A549 (cell line): ENCODE results near the gene AKR7A2. TPM values are rescaled to one million over a fixed set of nuclear protein-coding genes. Genes with fewer than 3 reads are reported as not detected.

Experiments
- ATAC-seq, 2 experiments: fragments of 200-7000 bp in 1 of 2; fragments of >200 bp in 1 of 2; cut with Nextera tagmentation in 1 of 2; cut with Tn5 transposase in 1 of 2; 3 replicates each; pipeline versions ENCODE4 v1.8.0 to v1.9.1; 2018 to 2020; ENCODE audit warnings: mild to moderate bottlenecking in 1 of 2, moderate library complexity in 1 of 2
- CTCF ChIA-PET: fragments of 300-600 bp; sonication (Branson Sonifier 250); formaldehyde crosslinking; extraction: SDS; loops from one replicate; lab custom pipeline; 2021; ENCODE audit warnings: antibody characterized with exemption, inconsistent platforms; lab: Yijun Ruan, JAX
- POLR2A ChIA-PET: fragments of 350-600 bp; formaldehyde crosslinking; extraction: SDS; loops from one replicate; lab custom pipeline; 2021; ENCODE audit warnings: antibody characterized with exemption, inconsistent platforms; lab: Yijun Ruan, JAX
- DNase-seq, 2 experiments: peaks; one replicate each; pipeline versions ENCODE4 v3.0.0 to v3.0.0-alpha.2; 2011 to 2016; ENCODE audit warnings: low read depth in 1 of 2, low spot score in 1 of 2
- FAIRE-seq: peaks from 2 replicates; lab custom pipeline; 2011; peaks lifted over from hg19 to GRCh38; lab: Jason Lieb, UNC
- H3K27ac ChIP-seq, 2 experiments: fragments of >200 bp; sonication (Bioruptor Twin); formaldehyde crosslinking; 3 replicates each; pipeline ENCODE4 v1.5.1; 2016 to 2017
- H3K4me1 ChIP-seq: fragments of >200 bp; sonication (Bioruptor Twin); formaldehyde crosslinking; 3 replicates; pipeline ENCODE4 v1.6.1; 2016
- H3K4me2 ChIP-seq: fragments of >200 bp; sonication (Bioruptor Twin); formaldehyde crosslinking; 3 replicates; pipeline ENCODE4 v1.6.1; 2016
- H3K4me3 ChIP-seq: fragments of >200 bp; sonication (Bioruptor Twin); formaldehyde crosslinking; 3 replicates; pipeline ENCODE4 v1.5.1; 2016
- H3K9me3 ChIP-seq: fragments of >200 bp; sonication (Bioruptor Twin); formaldehyde crosslinking; 3 replicates; pipeline ENCODE4 v1.6.1; 2016
- BHLHE40 ChIP-seq: IDR thresholded peaks from 2 replicates; pipeline ENCODE4 v1.6.1; 2012; ENCODE audit warnings: low read depth, low read length, inconsistent platforms
- CBX8 ChIP-seq: fragments of 200-600 bp; sonication (generic); IDR thresholded peaks from 2 replicates; pipeline ENCODE4 v1.6.1; 2016
- CHD2 ChIP-seq: fragments of 150-350 bp; IDR thresholded peaks from 2 replicates; pipeline ENCODE4 v1.6.1; 2014; ENCODE audit warnings: low read length; ENCODE audit not compliant: partially characterized antibody
- EP300 ChIP-seq, 2 experiments: fragments of >200 bp; sonication (Bioruptor Twin); formaldehyde crosslinking; IDR thresholded peaks; 2 replicates in 1 of 2; 3 replicates in 1 of 2; pipeline ENCODE4 v1.6.1; 2016 to 2017
- FOSL2 ChIP-seq, 2 experiments: fragments of 450-650 bp in 1 of 2; fragments of >200 bp in 1 of 2; sonication (Bioruptor Twin) in 1 of 2; formaldehyde crosslinking; IDR thresholded peaks; 2 replicates each; pipeline versions ENCODE4 v1.5.0 to v1.6.1; 2016 to 2020; ENCODE audit warnings: mild to moderate bottlenecking in 1 of 2, moderate library complexity in 1 of 2
- FOXS1 ChIP-seq: fragments of 250-450 bp; sonication (Bioruptor Pico); IDR thresholded peaks from 2 replicates; pipeline ENCODE4 v1.5.0; 2020; ENCODE audit warnings: mild to moderate bottlenecking, moderate library complexity
- HDAC2 ChIP-seq: fragments of 200-600 bp; sonication (generic); IDR thresholded peaks from 2 replicates; pipeline ENCODE4 v1.6.1; 2016
- HEYL ChIP-seq: fragments of 250-450 bp; sonication (Bioruptor Pico); IDR thresholded peaks from 2 replicates; pipeline ENCODE4 v1.8.0; 2021; ENCODE audit warnings: mild to moderate bottlenecking, moderate library complexity
- JUN ChIP-seq, 2 experiments: fragments of >200 bp; sonication (Bioruptor Twin); formaldehyde crosslinking; IDR thresholded peaks; 2 replicates in 1 of 2; 3 replicates in 1 of 2; pipeline ENCODE4 v1.6.1; 2016 to 2017
- JUNB ChIP-seq: fragments of >200 bp; sonication (Bioruptor Twin); formaldehyde crosslinking; IDR thresholded peaks from 2 replicates; pipeline ENCODE4 v1.6.1; 2016
- KDM1A ChIP-seq: fragments of 200-600 bp; sonication (generic); IDR thresholded peaks from 2 replicates; pipeline ENCODE4 v1.6.1; 2016; ENCODE audit warnings: low read depth, mild to moderate bottlenecking
- KDM5A ChIP-seq: fragments of 200-600 bp; sonication (generic); IDR thresholded peaks from 2 replicates; pipeline ENCODE4 v1.6.1; 2016; ENCODE audit warnings: antibody characterized with exemption, mild to moderate bottlenecking
- MAZ ChIP-seq: fragments of 150-350 bp; IDR thresholded peaks from 2 replicates; pipeline ENCODE4 v1.6.1; 2014; ENCODE audit warnings: antibody characterized with exemption, low read depth, low read length, borderline replicate concordance
- MYC ChIP-seq: IDR thresholded peaks from 2 replicates; pipeline ENCODE4 v1.6.1; 2012; ENCODE audit warnings: mild to moderate bottlenecking, inconsistent platforms, low read length, improper control_type of control experiment, borderline replicate concordance
- NFE2L2 ChIP-seq: fragments of 150-350 bp; conservative IDR thresholded peaks from 2 replicates; pipeline ENCODE4 v1.6.1; 2014; ENCODE audit warnings: low read length
- RARB ChIP-seq: fragments of 250-450 bp; sonication (Bioruptor Pico); IDR thresholded peaks from 2 replicates; pipeline ENCODE4 v1.8.0; 2021; ENCODE audit warnings: mild to moderate bottlenecking, moderate library complexity
- RNF2 ChIP-seq: fragments of 200-600 bp; sonication (generic); IDR thresholded peaks from 2 replicates; pipeline ENCODE4 v1.6.1; 2016; ENCODE audit warnings: low read depth, mild to moderate bottlenecking, antibody characterized with exemption, moderate library complexity, borderline replicate concordance
- SREBF2 ChIP-seq: fragments of 450-650 bp; IDR thresholded peaks from 2 replicates; pipeline ENCODE4 v1.6.1; 2014; ENCODE audit warnings: mild to moderate bottlenecking, moderate library complexity
- TP53 ChIP-seq: fragments of 250-450 bp; sonication (Bioruptor Pico); IDR thresholded peaks from 2 replicates; pipeline ENCODE4 v1.5.0; 2021; ENCODE audit warnings: mild to moderate bottlenecking, moderate library complexity
- WGBS: methylation state at CpG from one replicate; pipeline ENCODE4 v1.1.6; 2017; ENCODE audit errors: missing lambda C conversion rate; 5-methylcytosine and 5-hydroxymethylcytosine counted together
- polyA plus RNA-seq, 4 experiments: library from polyadenylated mRNA; depleted of rRNA in 3 of 4; stranded (reverse); fragments of >200 nt; fragmentation: RNase III in 1 of 4; extraction: RNeasy Plus Mini Kit Qiagen cat#74134 plus additional on column Dnase treatment in 1 of 4; gene quantifications; 2 replicates in 3 of 4; 3 replicates in 1 of 4; pipeline ENCODE4 v1.2.3, GENCODE V29; 2011 to 2017
- TF ChIP-seq, protein P1 (sequence below): fragments of 250-450 bp; sonication (Bioruptor Pico); IDR thresholded peaks from 2 replicates; pipeline ENCODE4 v1.5.0; 2020; ENCODE audit warnings: low read depth, mild to moderate bottlenecking, moderate library complexity
- TF ChIP-seq, protein P2 (sequence below): IDR thresholded peaks from 2 replicates; pipeline ENCODE4 v1.6.1; 2012
- TF ChIP-seq, protein P3 (sequence below): fragments of 150-350 bp; IDR thresholded peaks from 2 replicates; pipeline ENCODE4 v1.6.1; 2014; ENCODE audit warnings: low read depth, mild to moderate bottlenecking, low read length
- TF ChIP-seq, protein P4 (sequence below): fragments of 250-450 bp; sonication (Bioruptor Pico); IDR thresholded peaks from 2 replicates; pipeline ENCODE4 v1.5.0; 2021; ENCODE audit warnings: mild to moderate bottlenecking, moderate library complexity, borderline replicate concordance
- TF ChIP-seq, protein P5 (sequence below): fragments of >200 bp; sonication (Bioruptor Twin); formaldehyde crosslinking; IDR thresholded peaks from 3 replicates; pipeline ENCODE4 v1.5.1; 2016

Gene AKR7A2
- polyA plus RNA-seq, 2 of the 4 experiments (the other 2 are of a cell fraction) = 22.2 to 31.4 TPM

DNA sequence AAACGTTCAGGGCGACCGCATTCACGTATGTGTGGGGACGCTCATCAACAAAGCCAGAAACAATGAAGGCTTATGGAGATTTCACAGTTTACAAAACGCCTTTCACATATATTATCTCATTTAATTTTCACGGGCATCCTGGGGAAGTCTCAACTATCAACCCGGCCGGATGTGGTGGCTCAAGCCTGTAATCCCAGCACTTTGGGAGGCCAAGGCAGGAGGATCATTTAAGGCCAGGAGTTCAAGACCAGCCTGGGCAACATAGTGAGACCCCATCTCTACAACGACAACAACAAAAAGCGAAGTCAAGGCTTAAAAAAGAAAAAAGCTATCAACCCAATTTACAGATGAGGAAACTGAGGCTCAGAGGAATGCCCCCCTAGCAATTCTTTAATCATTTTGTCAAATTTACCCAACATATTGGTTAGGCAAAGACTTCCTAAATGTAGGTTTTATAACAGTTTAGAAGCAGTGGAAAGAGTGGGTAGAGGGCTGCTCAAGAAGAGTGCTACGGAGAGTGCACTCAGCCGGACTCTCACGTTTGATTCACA lies 28.5 kb upstream of the AKR7A2 start:
- ATAC-seq = no peak
- Histone ChIP-seq H3K27ac (no peak overlapping the region), H3K4me3 (no peak overlapping the region), H3K9me3 (no peaks in the 10 kb centered on the region), H3K4me2 (no peak overlapping the region), H3K4me1 (no peaks in the 10 kb centered on the region)
- TF ChIP-seq HDAC2 = no peak
- TF ChIP-seq KDM1A = 0 out of 2 replicates have a peak, but pooled peaks have one; percentile 37
- TF ChIP-seq HEYL = no peak
- TF ChIP-seq, protein P1, sequence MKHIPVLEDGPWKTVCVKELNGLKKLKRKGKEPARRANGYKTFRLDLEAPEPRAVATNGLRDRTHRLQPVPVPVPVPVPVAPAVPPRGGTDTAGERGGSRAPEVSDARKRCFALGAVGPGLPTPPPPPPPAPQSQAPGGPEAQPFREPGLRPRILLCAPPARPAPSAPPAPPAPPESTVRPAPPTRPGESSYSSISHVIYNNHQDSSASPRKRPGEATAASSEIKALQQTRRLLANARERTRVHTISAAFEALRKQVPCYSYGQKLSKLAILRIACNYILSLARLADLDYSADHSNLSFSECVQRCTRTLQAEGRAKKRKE (CRISPR knock-in tag) = no peak
- no peak for TF ChIP-seq FOSL2 (IDR thresholded peaks at IDR 0.05)
- TF ChIP-seq FOSL2 (CRISPR knock-in tag; IDR thresholded peaks at IDR 0.05) = no peak
- no peak for TF ChIP-seq KDM5A
- POLR2A ChIA-PET = no interaction called here
- FAIRE-seq = no peak
- CTCF ChIA-PET = interaction anchor here (0.7 to 2.4 kb wide), 6 partner anchors 9 to 311 kb away, joined by 3 to 8 read pairs (median 4); partner anchors contain the start of genes AKR7A2 and SLC66A1
- DNase-seq = no peak
- WGBS = 92% methylated on average over 14 of the region's 14 CpGs

DNA sequence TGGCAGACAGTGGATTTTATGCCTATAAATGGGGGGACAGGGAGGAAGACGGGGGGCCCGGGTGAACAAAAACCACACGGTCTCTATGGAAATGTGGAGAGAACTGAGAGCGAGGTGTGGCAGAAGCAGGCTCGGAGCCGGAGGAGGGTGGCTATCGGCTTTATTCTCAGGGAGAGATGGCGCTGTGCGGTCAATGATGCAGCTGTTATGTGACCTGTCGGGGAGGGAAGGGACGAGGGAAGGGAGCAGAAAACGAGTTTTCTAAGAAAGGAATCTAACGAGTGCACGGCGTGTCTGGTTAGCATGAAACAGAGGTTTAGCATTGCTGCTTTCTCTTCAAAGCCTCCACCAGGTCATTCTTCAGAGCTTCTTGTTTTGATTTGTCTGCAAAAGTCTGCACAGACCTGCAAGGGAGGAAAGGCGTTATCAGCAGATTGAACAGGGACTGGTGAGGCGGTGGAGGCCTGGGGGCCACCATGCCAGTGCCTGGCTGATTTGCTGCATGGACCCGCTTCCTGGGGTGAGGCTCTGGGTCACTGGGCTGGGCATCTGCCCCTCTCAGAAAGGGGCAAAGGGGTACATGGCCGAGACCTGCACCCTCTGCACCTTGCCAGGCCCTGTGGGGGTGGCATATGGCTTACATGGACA lies 27.4 kb upstream of the AKR7A2 start:
- WGBS = 89% methylated on average over 17 of the region's 19 CpGs
- H3K9me3 ChIP-seq = no peaks in the 10 kb centered on the region
- ChIA-PET CTCF (interaction anchor here (1.0 to 1.7 kb wide), 2 partner anchors 9 to 312 kb away, joined by 3 to 8 read pairs; no protein-coding TSS in a partner anchor), POLR2A (no interaction called here)
- TF ChIP-seq RNF2 (no peak), JUN (IDR thresholded peaks at IDR 0.05) (no peak), CHD2 (no peak), EP300 (IDR thresholded peaks at IDR 0.05) (no peak), NFE2L2 (no peak), JUNB (no peak), KDM5A (no peak), TP53 (no peak), CBX8 (no peak)
- TF ChIP-seq, protein P2, sequence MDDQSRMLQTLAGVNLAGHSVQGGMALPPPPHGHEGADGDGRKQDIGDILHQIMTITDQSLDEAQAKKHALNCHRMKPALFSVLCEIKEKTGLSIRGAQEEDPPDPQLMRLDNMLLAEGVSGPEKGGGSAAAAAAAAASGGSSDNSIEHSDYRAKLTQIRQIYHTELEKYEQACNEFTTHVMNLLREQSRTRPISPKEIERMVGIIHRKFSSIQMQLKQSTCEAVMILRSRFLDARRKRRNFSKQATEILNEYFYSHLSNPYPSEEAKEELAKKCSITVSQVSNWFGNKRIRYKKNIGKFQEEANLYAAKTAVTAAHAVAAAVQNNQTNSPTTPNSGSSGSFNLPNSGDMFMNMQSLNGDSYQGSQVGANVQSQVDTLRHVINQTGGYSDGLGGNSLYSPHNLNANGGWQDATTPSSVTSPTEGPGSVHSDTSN = no peak
- no peaks in the 10 kb centered on the region for H3K4me1 ChIP-seq
- DNase-seq (no peak), FAIRE-seq (no peak), ATAC-seq (no peak)
- no peak overlapping the region for H3K4me3 ChIP-seq
- no peak overlapping the region for H3K4me2 ChIP-seq
- no peak overlapping the region for H3K27ac ChIP-seq

DNA sequence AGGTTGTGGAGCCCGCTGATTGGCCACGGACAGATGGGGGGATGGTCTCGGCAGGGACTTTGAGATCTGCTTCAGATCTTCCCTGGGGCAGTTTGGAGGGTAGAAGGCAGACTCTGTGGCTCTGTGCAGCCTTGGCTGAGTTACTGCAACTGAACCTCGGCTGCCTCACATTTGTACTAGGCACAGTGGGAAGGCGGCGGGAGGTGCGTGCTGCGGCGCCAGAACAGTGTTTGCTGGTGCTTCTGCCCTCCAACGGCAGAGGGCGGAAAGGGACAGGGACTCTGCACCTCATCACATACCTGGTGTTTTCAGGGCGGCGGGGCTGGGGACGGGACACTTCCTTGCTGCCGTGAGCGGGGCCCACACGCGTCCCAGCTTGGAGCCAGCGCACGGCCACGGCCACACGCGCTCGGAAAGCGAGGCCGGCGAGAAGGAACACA lies 26.4 kb upstream of the AKR7A2 start:
- no peak overlapping the region for H3K27ac ChIP-seq
- no peak overlapping the region for H3K4me3 ChIP-seq
- POLR2A ChIA-PET = no interaction called here
- 97% methylated on average over 24 of the region's 27 CpGs for WGBS
- FAIRE-seq (no peak), DNase-seq (no peak), ATAC-seq (no peak)
- H3K4me2 ChIP-seq = no peak overlapping the region
- no peaks in the 10 kb centered on the region for H3K4me1 ChIP-seq
- no peaks in the 10 kb centered on the region for H3K9me3 ChIP-seq
- CTCF ChIA-PET = no interaction called here
- TF ChIP-seq SREBF2 = no peak
- no peak for TF ChIP-seq MYC
- TF ChIP-seq, protein P3, sequence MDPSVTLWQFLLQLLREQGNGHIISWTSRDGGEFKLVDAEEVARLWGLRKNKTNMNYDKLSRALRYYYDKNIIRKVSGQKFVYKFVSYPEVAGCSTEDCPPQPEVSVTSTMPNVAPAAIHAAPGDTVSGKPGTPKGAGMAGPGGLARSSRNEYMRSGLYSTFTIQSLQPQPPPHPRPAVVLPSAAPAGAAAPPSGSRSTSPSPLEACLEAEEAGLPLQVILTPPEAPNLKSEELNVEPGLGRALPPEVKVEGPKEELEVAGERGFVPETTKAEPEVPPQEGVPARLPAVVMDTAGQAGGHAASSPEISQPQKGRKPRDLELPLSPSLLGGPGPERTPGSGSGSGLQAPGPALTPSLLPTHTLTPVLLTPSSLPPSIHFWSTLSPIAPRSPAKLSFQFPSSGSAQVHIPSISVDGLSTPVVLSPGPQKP = no peak
- TF ChIP-seq, protein P1 (CRISPR knock-in tag) = no peak
- TF ChIP-seq, protein P4, sequence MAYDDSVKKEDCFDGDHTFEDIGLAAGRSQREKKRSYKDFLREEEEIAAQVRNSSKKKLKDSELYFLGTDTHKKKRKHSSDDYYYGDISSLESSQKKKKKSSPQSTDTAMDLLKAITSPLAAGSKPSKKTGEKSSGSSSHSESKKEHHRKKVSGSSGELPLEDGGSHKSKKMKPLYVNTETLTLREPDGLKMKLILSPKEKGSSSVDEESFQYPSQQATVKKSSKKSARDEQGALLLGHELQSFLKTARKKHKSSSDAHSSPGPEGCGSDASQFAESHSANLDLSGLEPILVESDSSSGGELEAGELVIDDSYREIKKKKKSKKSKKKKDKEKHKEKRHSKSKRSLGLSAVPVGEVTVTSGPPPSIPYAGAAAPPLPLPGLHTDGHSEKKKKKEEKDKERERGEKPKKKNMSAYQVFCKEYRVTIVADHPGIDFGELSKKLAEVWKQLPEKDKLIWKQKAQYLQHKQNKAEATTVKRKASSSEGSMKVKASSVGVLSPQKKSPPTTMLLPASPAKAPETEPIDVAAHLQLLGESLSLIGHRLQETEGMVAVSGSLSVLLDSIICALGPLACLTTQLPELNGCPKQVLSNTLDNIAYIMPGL (CRISPR knock-in tag) = no peak
- no peak for TF ChIP-seq MAZ
- TF ChIP-seq BHLHE40 = no peak
- no peak for TF ChIP-seq FOXS1
- TF ChIP-seq, protein P5, sequence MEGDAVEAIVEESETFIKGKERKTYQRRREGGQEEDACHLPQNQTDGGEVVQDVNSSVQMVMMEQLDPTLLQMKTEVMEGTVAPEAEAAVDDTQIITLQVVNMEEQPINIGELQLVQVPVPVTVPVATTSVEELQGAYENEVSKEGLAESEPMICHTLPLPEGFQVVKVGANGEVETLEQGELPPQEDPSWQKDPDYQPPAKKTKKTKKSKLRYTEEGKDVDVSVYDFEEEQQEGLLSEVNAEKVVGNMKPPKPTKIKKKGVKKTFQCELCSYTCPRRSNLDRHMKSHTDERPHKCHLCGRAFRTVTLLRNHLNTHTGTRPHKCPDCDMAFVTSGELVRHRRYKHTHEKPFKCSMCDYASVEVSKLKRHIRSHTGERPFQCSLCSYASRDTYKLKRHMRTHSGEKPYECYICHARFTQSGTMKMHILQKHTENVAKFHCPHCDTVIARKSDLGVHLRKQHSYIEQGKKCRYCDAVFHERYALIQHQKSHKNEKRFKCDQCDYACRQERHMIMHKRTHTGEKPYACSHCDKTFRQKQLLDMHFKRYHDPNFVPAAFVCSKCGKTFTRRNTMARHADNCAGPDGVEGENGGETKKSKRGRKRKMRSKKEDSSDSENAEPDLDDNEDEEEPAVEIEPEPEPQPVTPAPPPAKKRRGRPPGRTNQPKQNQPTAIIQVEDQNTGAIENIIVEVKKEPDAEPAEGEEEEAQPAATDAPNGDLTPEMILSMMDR = no peak
- TF ChIP-seq RARB (CRISPR knock-in tag) = no peak
- TF ChIP-seq, protein P2 = no peak
